ENCODE data around the gene LINC00632. TPM values are rescaled to one million over a fixed set of nuclear protein-coding genes. Genes with fewer than 3 reads are reported as not detected.

LINC00632 gene
- total and polyA plus RNA-seq, 7 experiments from 2014 or later: 0.28 to 9.9 (median 1.9) TPM; not detected in 1

GRCh38 chrX:140701480-140701879 is 8.1 kb upstream of the LINC00632 start:
- intact Hi-C loops (cut with micrococcal nuclease): loop anchor here in 1 of 2 donors (1.0 kb wide), 1 partner anchor 32 kb away; no protein-coding TSS in a partner anchor
- Mint-ChIP-seq H3K27me3 (no peaks in the 10 kb centered on the region), H3K4me1 (no peaks in the 10 kb centered on the region), H3K36me3 (no peaks in the 10 kb centered on the region), H3K4me3 (no peak overlapping the region), H3K27ac (no peak overlapping the region), H3K9me3 (peaks cover 0 to 1% (median 0%) of the 10 kb centered on the region in 11 donors)
- H3K27me3 ChIP-seq (ENCODE audit: control insufficient read depth in 2 of 2, insufficient read depth in 2 of 2, low read length in 2 of 2): no peaks in the 10 kb centered on the region
- no peaks in the 10 kb centered on the region for H3K4me1 ChIP-seq (ENCODE audit: control insufficient read depth in 2 of 2, insufficient read depth in 2 of 2, low read length in 2 of 2)
- ATAC-seq: no peak
- ChIA-PET CTCF (no interaction called here), POLR2A (no interaction called here)
- no peaks in the 10 kb centered on the region for H3K36me3 ChIP-seq (ENCODE audit: control insufficient read depth in 2 of 3, insufficient read depth in 3 of 3, low read length in 3 of 3)
- H3K27ac ChIP-seq (ENCODE audit: low read depth, low read length): no peak overlapping the region
- H3K4me3 ChIP-seq (ENCODE audit: low read length): no peak overlapping the region
- DNase-seq: no peak
- H3K9me3 ChIP-seq (ENCODE audit: control insufficient read depth in 2 of 3, low read length in 3 of 3): no peaks in the 10 kb centered on the region

GRCh38 chrX:140710710-140711109 is 1.2 kb downstream of the LINC00632 start:
- Mint-ChIP-seq H3K4me3 (no peak overlapping the region), H3K27ac (no peak overlapping the region), H3K36me3 (no peaks in the 10 kb centered on the region), H3K4me1 (no peaks in the 10 kb centered on the region), H3K9me3 (peaks cover 0 to 2% (median 0%) of the 10 kb centered on the region in 11 donors), H3K27me3 (peaks cover 0 to 9% (median 2%) of the 10 kb centered on the region in 5 donors)
- H3K27ac ChIP-seq (ENCODE audit: low read depth, low read length): no peak overlapping the region
- ChIA-PET CTCF (interaction anchor here (0.7 kb wide), 1 partner anchor 82 kb away, joined by 3 read pairs; no protein-coding TSS in a partner anchor), POLR2A (no interaction called here)
- ATAC-seq (no peak), DNase-seq (no peak)
- intact Hi-C loops (cut with micrococcal nuclease): no loop called here
- no peak overlapping the region for H3K4me3 ChIP-seq (ENCODE audit: low read length)
- no peaks in the 10 kb centered on the region for H3K4me1 ChIP-seq (ENCODE audit: control insufficient read depth in 2 of 2, insufficient read depth in 2 of 2, low read length in 2 of 2)
- H3K9me3 ChIP-seq (ENCODE audit: control insufficient read depth in 2 of 3, low read length in 3 of 3): no peaks in the 10 kb centered on the region
- no peaks in the 10 kb centered on the region for H3K36me3 ChIP-seq (ENCODE audit: control insufficient read depth in 2 of 3, insufficient read depth in 3 of 3, low read length in 3 of 3)
- H3K27me3 ChIP-seq (ENCODE audit: control insufficient read depth in 2 of 2, insufficient read depth in 2 of 2, low read length in 2 of 2): no peaks in the 10 kb centered on the region

- Mint-ChIP-seq H3K4me3 (no peak overlapping the region), H3K27me3 (peaks cover 0 to 9% (median 2%) of the 10 kb centered on the region in 5 donors), H3K9me3 (peaks cover 0 to 2% (median 0%) of the 10 kb centered on the region in 11 donors), H3K36me3 (no peaks in the 10 kb centered on the region), H3K27ac (no peak overlapping the region), H3K4me1 (no peaks in the 10 kb centered on the region)
- intact Hi-C loops (cut with micrococcal nuclease): no loop called here
- Histone ChIP-seq H3K27me3 (ENCODE audit: control insufficient read depth in 2 of 2, insufficient read depth in 2 of 2, low read length in 2 of 2) (no peaks in the 10 kb centered on the region), H3K4me3 (ENCODE audit: low read length) (no peak overlapping the region), H3K4me1 (ENCODE audit: control insufficient read depth in 2 of 2, insufficient read depth in 2 of 2, low read length in 2 of 2) (no peaks in the 10 kb centered on the region), H3K9me3 (ENCODE audit: control insufficient read depth in 2 of 3, low read length in 3 of 3) (no peaks in the 10 kb centered on the region), H3K36me3 (ENCODE audit: control insufficient read depth in 2 of 3, insufficient read depth in 3 of 3, low read length in 3 of 3) (no peaks in the 10 kb centered on the region), H3K27ac (ENCODE audit: low read depth, low read length) (no peak overlapping the region)
- ATAC-seq: no peak
- no peak for DNase-seq
- CTCF ChIA-PET: no interaction called here
- POLR2A ChIA-PET: no interaction called here
Measured at GRCh38 chrX:140711894-140712293, 2.3 kb downstream of the LINC00632 start.

- Histone ChIP-seq H3K27ac (ENCODE audit: low read depth, low read length) (no peak overlapping the region), H3K4me1 (ENCODE audit: control insufficient read depth in 2 of 2, insufficient read depth in 2 of 2, low read length in 2 of 2) (no peaks in the 10 kb centered on the region), H3K4me3 (ENCODE audit: low read length) (no peak overlapping the region), H3K36me3 (ENCODE audit: control insufficient read depth in 2 of 3, insufficient read depth in 3 of 3, low read length in 3 of 3) (no peaks in the 10 kb centered on the region), H3K27me3 (ENCODE audit: control insufficient read depth in 2 of 2, insufficient read depth in 2 of 2, low read length in 2 of 2) (no peaks in the 10 kb centered on the region), H3K9me3 (ENCODE audit: control insufficient read depth in 2 of 3, low read length in 3 of 3) (no peaks in the 10 kb centered on the region)
- intact Hi-C loops (cut with micrococcal nuclease): no loop called here
- ChIA-PET POLR2A (no interaction called here), CTCF (no interaction called here)
- no peak overlapping the region for H3K27ac Mint-ChIP-seq
- no peaks in the 10 kb centered on the region for H3K4me1 Mint-ChIP-seq
- H3K9me3 Mint-ChIP-seq: peaks cover 0 to 2% (median 0%) of the 10 kb centered on the region in 11 donors
- H3K36me3 Mint-ChIP-seq: no peaks in the 10 kb centered on the region
- DNase-seq (peak in 5 of 9 donors; percentile 10 to 26 (median 19)), ATAC-seq (peak; percentile 75)
- H3K27me3 Mint-ChIP-seq: peaks cover 0 to 9% (median 2%) of the 10 kb centered on the region in 5 donors
- peak overlapping the region in 3 of 10 donors; percentile 8 to 53 (median 51) for H3K4me3 Mint-ChIP-seq
Measured at GRCh38 chrX:140712413-140713173, 3.0 kb downstream of the LINC00632 start.

DNA sequence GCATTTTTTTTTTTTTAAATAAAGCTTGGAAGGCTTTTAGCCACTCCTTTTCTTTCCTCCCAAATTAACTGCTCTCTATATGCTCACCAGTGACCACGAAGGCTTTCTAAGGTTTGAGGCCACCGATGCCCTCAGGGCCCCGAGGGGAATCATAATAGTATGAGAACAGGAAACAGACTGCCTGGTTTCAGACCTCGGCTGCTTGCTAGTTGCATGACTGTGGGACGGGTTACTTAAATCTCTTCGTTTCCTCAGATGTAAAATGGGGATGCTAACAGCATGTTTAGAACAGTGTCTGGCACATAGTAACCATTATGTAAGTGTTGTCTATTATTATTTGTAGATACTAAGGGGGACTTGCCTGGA is 3.6 kb downstream of the LINC00632 start:
- Mint-ChIP-seq H3K36me3 (no peaks in the 10 kb centered on the region), H3K9me3 (peaks cover 0 to 2% (median 0%) of the 10 kb centered on the region in 11 donors), H3K27me3 (peaks cover 0 to 9% (median 2%) of the 10 kb centered on the region in 5 donors), H3K4me3 (peak overlapping the region in 5 of 10 donors; percentile 17 to 53 (median 27)), H3K4me1 (no peaks in the 10 kb centered on the region), H3K27ac (no peak overlapping the region)
- POLR2A ChIA-PET: no interaction called here
- no peaks in the 10 kb centered on the region for H3K27me3 ChIP-seq (ENCODE audit: control insufficient read depth in 2 of 2, insufficient read depth in 2 of 2, low read length in 2 of 2)
- ATAC-seq: peak; percentile 37
- H3K4me1 ChIP-seq (ENCODE audit: control insufficient read depth in 2 of 2, insufficient read depth in 2 of 2, low read length in 2 of 2): no peaks in the 10 kb centered on the region
- intact Hi-C loops (cut with micrococcal nuclease): no loop called here
- CTCF ChIA-PET: no interaction called here
- no peaks in the 10 kb centered on the region for H3K36me3 ChIP-seq (ENCODE audit: control insufficient read depth in 2 of 3, insufficient read depth in 3 of 3, low read length in 3 of 3)
- DNase-seq: no peak
- H3K4me3 ChIP-seq (ENCODE audit: low read length): no peak overlapping the region
- H3K27ac ChIP-seq (ENCODE audit: low read depth, low read length): no peak overlapping the region
- no peaks in the 10 kb centered on the region for H3K9me3 ChIP-seq (ENCODE audit: control insufficient read depth in 2 of 3, low read length in 3 of 3)

DNA sequence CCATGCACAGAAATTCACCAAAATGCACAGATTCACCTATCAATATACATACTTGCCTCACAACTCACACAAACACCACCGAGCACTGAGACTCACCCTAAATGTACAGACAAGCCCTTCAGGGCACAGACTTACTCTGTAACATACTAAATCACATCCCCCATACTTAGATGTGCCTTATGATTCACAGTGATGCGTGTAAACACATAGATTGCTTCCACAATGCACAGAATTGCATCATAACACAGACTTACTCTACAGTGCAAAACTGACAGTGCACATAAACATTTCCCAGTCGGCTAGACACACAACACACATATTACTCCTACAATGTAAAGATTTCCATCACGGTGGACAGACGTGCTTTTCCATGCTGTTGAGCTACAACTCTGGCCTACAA is 6.2 kb downstream of the LINC00632 start:
- intact Hi-C loops (cut with micrococcal nuclease): no loop called here
- no peak for DNase-seq
- POLR2A ChIA-PET: no interaction called here
- Histone ChIP-seq H3K27me3 (ENCODE audit: control insufficient read depth in 2 of 2, insufficient read depth in 2 of 2, low read length in 2 of 2) (no peaks in the 10 kb centered on the region), H3K4me1 (ENCODE audit: control insufficient read depth in 2 of 2, insufficient read depth in 2 of 2, low read length in 2 of 2) (no peaks in the 10 kb centered on the region), H3K36me3 (ENCODE audit: control insufficient read depth in 2 of 3, insufficient read depth in 3 of 3, low read length in 3 of 3) (no peaks in the 10 kb centered on the region), H3K9me3 (ENCODE audit: control insufficient read depth in 2 of 3, low read length in 3 of 3) (no peaks in the 10 kb centered on the region), H3K4me3 (ENCODE audit: low read length) (no peak overlapping the region), H3K27ac (ENCODE audit: low read depth, low read length) (no peak overlapping the region)
- CTCF ChIA-PET: no interaction called here
- Mint-ChIP-seq H3K4me3 (no peak overlapping the region), H3K4me1 (no peaks in the 10 kb centered on the region), H3K27ac (no peak overlapping the region), H3K9me3 (peaks cover 0 to 2% (median 0%) of the 10 kb centered on the region in 11 donors), H3K36me3 (no peaks in the 10 kb centered on the region), H3K27me3 (peaks cover 0 to 5% (median 0%) of the 10 kb centered on the region in 5 donors)
- no peak for ATAC-seq

- H3K4me1 Mint-ChIP-seq: no peaks in the 10 kb centered on the region
- H3K36me3 ChIP-seq (ENCODE audit: control insufficient read depth in 2 of 3, insufficient read depth in 3 of 3, low read length in 3 of 3): no peaks in the 10 kb centered on the region
- H3K4me3 Mint-ChIP-seq: no peak overlapping the region
- CTCF ChIA-PET: no interaction called here
- ATAC-seq: no peak
- intact Hi-C loops (cut with micrococcal nuclease): no loop called here
- H3K4me3 ChIP-seq (ENCODE audit: low read length): no peak overlapping the region
- H3K9me3 Mint-ChIP-seq: no peaks in the 10 kb centered on the region
- POLR2A ChIA-PET: no interaction called here
- H3K27me3 ChIP-seq (ENCODE audit: control insufficient read depth in 2 of 2, insufficient read depth in 2 of 2, low read length in 2 of 2): no peaks in the 10 kb centered on the region
- H3K27ac ChIP-seq (ENCODE audit: low read depth, low read length): no peak overlapping the region
- no peak overlapping the region for H3K27ac Mint-ChIP-seq
- H3K27me3 Mint-ChIP-seq: no peaks in the 10 kb centered on the region
- no peaks in the 10 kb centered on the region for H3K4me1 ChIP-seq (ENCODE audit: control insufficient read depth in 2 of 2, insufficient read depth in 2 of 2, low read length in 2 of 2)
- DNase-seq: no peak
- H3K9me3 ChIP-seq (ENCODE audit: control insufficient read depth in 2 of 3, low read length in 3 of 3): no peaks in the 10 kb centered on the region
- H3K36me3 Mint-ChIP-seq: no peaks in the 10 kb centered on the region
Measured at GRCh38 chrX:140723121-140723715, 13.7 kb downstream of the LINC00632 start.
